ENCODE data around the gene FYB1.

- peak in 1 of 4 donors; percentile 56 for TF ChIP-seq POLR2A (IDR thresholded peaks at IDR 0.05)
- TF ChIP-seq CTCF (IDR thresholded peaks at IDR 0.05) = no peak
Measured at GRCh38 chr5:39209924-39210323, 9.4 kb downstream of the FYB1 start.

Data from esophagus squamous epithelium (tissue), 4 donors.